Measurements from ENCODE around the gene RFC4. TPM values are rescaled to one million over a fixed set of nuclear protein-coding genes. Genes with fewer than 3 reads are reported as not detected.
A peak's percentile ranks its signal among the peaks of the same experiment; 100 is the strongest.

RFC4 gene
- total RNA-seq, 1 experiment from 2014 or later: 33.2 TPM

GRCh38 chr3:186750316-186750715 lies 56.0 kb downstream of the RFC4 start:
- BruUV-seq (replicated peaks): no TSS peak
- H3K27ac Mint-ChIP-seq (ENCODE audit: low read depth, unreplicated experiment): no peak overlapping the region
- H3K4me1 Mint-ChIP-seq (ENCODE audit: insufficient read depth, unreplicated experiment): peaks cover 20% of the 10 kb centered on the region
- H3K4me3 Mint-ChIP-seq (ENCODE audit: unreplicated experiment): no peak overlapping the region
- DNase-seq (ENCODE audit: unreplicated experiment): no peak
- ChIA-PET POLR2A (interaction anchor here (0.6 to 7.4 kb wide), 4 partner anchors 34 to 159 kb away, joined by 3 to 82 read pairs (median 5); partner anchors contain the start of gene EIF4A2), CTCF (interaction anchor here (0.6 to 7.2 kb wide), 2 partner anchors 135 to 207 kb away, joined by 4 to 61 read pairs; no protein-coding TSS in a partner anchor)
- H3K36me3 Mint-ChIP-seq (ENCODE audit: insufficient read depth, unreplicated experiment): peaks cover 4% of the 10 kb centered on the region
- intact Hi-C loops (cut with micrococcal nuclease): no loop called here
- no peaks in the 10 kb centered on the region for H3K27me3 Mint-ChIP-seq (ENCODE audit: insufficient read depth, unreplicated experiment)
- no peak for TF ChIP-seq CTCF (IDR thresholded peaks at IDR 0.05; ENCODE audit: unreplicated experiment)
- peaks cover 7% of the 10 kb centered on the region for H3K9me3 Mint-ChIP-seq (ENCODE audit: unreplicated experiment)

- peaks cover 4% of the 10 kb centered on the region for H3K36me3 Mint-ChIP-seq (ENCODE audit: insufficient read depth, unreplicated experiment)
- H3K4me1 Mint-ChIP-seq (ENCODE audit: insufficient read depth, unreplicated experiment): peaks cover 7% of the 10 kb centered on the region
- POLR2A ChIA-PET: interaction anchor here (0.7 to 2.2 kb wide), 3 partner anchors 31 to 50 kb away, joined by 3 to 15 read pairs (median 3); partner anchors contain the start of gene EIF4A2
- DNase-seq (ENCODE audit: unreplicated experiment): peak; percentile 85
- H3K4me3 Mint-ChIP-seq (ENCODE audit: unreplicated experiment): peak overlapping the region; percentile 6
- TF ChIP-seq CTCF (IDR thresholded peaks at IDR 0.05; ENCODE audit: unreplicated experiment): no peak
- CTCF ChIA-PET: interaction anchor here (0.6 to 1.0 kb wide), 2 partner anchors 8 to 128 kb away, joined by 3 read pairs; no protein-coding TSS in a partner anchor
- H3K27ac Mint-ChIP-seq (ENCODE audit: low read depth, unreplicated experiment): peak overlapping the region; percentile 89
- no TSS peak for BruUV-seq (replicated peaks)
- no peaks in the 10 kb centered on the region for H3K27me3 Mint-ChIP-seq (ENCODE audit: insufficient read depth, unreplicated experiment)
- peaks cover 7% of the 10 kb centered on the region for H3K9me3 Mint-ChIP-seq (ENCODE audit: unreplicated experiment)
- intact Hi-C loops (cut with micrococcal nuclease): no loop called here
These were observed 60.3 kb downstream of the RFC4 start for GRCh38 chr3:186746008-186746407.

GRCh38 chr3:186743666-186744065 lies 62.6 kb downstream of the RFC4 start:
- no peak overlapping the region for H3K4me3 Mint-ChIP-seq (ENCODE audit: unreplicated experiment)
- no peaks in the 10 kb centered on the region for H3K27me3 Mint-ChIP-seq (ENCODE audit: insufficient read depth, unreplicated experiment)
- no peak overlapping the region for H3K27ac Mint-ChIP-seq (ENCODE audit: low read depth, unreplicated experiment)
- no peak for TF ChIP-seq CTCF (IDR thresholded peaks at IDR 0.05; ENCODE audit: unreplicated experiment)
- H3K9me3 Mint-ChIP-seq (ENCODE audit: unreplicated experiment): peaks cover 7% of the 10 kb centered on the region
- peaks cover 4% of the 10 kb centered on the region for H3K36me3 Mint-ChIP-seq (ENCODE audit: insufficient read depth, unreplicated experiment)
- CTCF ChIA-PET: no interaction called here
- H3K4me1 Mint-ChIP-seq (ENCODE audit: insufficient read depth, unreplicated experiment): peaks cover 7% of the 10 kb centered on the region
- intact Hi-C loops (cut with micrococcal nuclease): no loop called here
- DNase-seq (ENCODE audit: unreplicated experiment): no peak
- BruUV-seq (replicated peaks): no TSS peak
- POLR2A ChIA-PET: no interaction called here

GRCh38 chr3:186742618-186743380 lies 63.5 kb downstream of the RFC4 start:
- Mint-ChIP-seq H3K4me1 (ENCODE audit: insufficient read depth, unreplicated experiment) (peaks cover 7% of the 10 kb centered on the region), H3K4me3 (ENCODE audit: unreplicated experiment) (no peak overlapping the region), H3K9me3 (ENCODE audit: unreplicated experiment) (peaks cover 7% of the 10 kb centered on the region), H3K36me3 (ENCODE audit: insufficient read depth, unreplicated experiment) (peaks cover 4% of the 10 kb centered on the region), H3K27me3 (ENCODE audit: insufficient read depth, unreplicated experiment) (no peaks in the 10 kb centered on the region), H3K27ac (ENCODE audit: low read depth, unreplicated experiment) (no peak overlapping the region)
- TF ChIP-seq CTCF (IDR thresholded peaks at IDR 0.05; ENCODE audit: unreplicated experiment): no peak
- intact Hi-C loops (cut with micrococcal nuclease): no loop called here
- DNase-seq (ENCODE audit: unreplicated experiment): no peak
- CTCF ChIA-PET: no interaction called here
- no TSS peak for BruUV-seq (replicated peaks)
- POLR2A ChIA-PET: interaction anchor here (0.8 kb wide), 1 partner anchor 126 kb away, joined by 4 read pairs; no protein-coding TSS in a partner anchor

Small RNA genes within 50 kb of the gene (microRNA-seq; reads per million reads assigned to microRNA genes)
- gene MIR1248: 9.1 reads per million, percentile 46 among the genes with 10 or more reads in this experiment

Other genes with a start within 250 kb of the RFC4 start
- gene TBCCD1, start 239.1 kb downstream of the RFC4 start, total RNA-seq (2022): 10.0 and 11.1 TPM in 2 replicates
- 116 and 166 TPM in 2 replicates for gene DNAJB11, start 235.8 kb downstream of the RFC4 start, total RNA-seq (2022)
- not detected in 2 replicates for gene AHSG, start 193.4 kb downstream of the RFC4 start, total RNA-seq (2022)
- gene FETUB, start 166.1 kb downstream of the RFC4 start, total RNA-seq (2022): 0.47 TPM in 1 of 2 replicates, not detected in the other
- 0.16 and 0.20 TPM in 2 replicates for gene HRG, start 140.5 kb downstream of the RFC4 start, total RNA-seq (2022)
- gene KNG1, start 89.1 kb downstream of the RFC4 start, total RNA-seq (2022): not detected in 2 replicates
- gene EIF4A2, start 22.9 kb downstream of the RFC4 start, total RNA-seq (2022): 183 and 202 TPM in 2 replicates
- not detected in 2 replicates for gene ADIPOQ, start 36.2 kb upstream of the RFC4 start, total RNA-seq (2022)
- gene ST6GAL1, start 124.0 kb upstream of the RFC4 start, total RNA-seq (2022): 11.5 and 18.8 TPM in 2 replicates

All from MCF 10A (cell line).